Erythroblast (primary cell): ENCODE results near the gene GRWD1.

Experiments
- GATA1 ChIP-seq: IDR thresholded peaks from 2 replicates; pipeline ENCODE4 v1.6.1; 2011; ENCODE audit warnings: low read depth, mild to moderate bottlenecking, control low read depth, low read length, moderate library complexity
- POLR2A ChIP-seq: IDR thresholded peaks from 2 replicates; pipeline ENCODE4 v1.6.1; 2011; ENCODE audit warnings: mild to moderate bottlenecking, low read length

- TF ChIP-seq POLR2A (no peak), GATA1 (no peak)
Observed at GRCh38 chr19:48396016-48396823, 49.6 kb upstream of the GRWD1 start.
